Non-pigmented ciliary epithelial cell (primary cell): ENCODE results near the gene SYCP2.

Source experiments
- DNase-seq: peaks from one replicate; pipeline ENCODE4 v3.0.0-alpha.2; 2010; ENCODE audit warnings: low read depth

SYCP2 gene

DNA sequence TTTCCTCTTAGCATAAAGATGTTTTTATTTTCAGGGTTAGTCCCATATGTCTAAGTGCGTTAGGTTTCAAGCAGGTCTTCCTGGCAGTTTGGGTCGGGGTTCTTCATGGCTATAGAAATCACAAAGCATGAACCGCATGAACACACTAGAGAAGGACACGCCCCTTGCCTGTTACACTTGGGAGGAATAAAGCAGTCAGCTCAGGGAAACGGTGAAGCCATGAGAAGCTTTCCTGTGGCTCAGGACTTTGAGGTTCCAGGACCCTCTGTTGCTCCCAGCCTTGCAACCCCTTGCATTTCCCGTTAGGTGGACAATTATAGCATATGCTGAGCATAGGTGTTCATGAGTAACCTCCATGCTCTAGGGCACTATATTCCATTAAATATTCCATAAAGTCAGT is 96.7 kb downstream of the SYCP2 start:
- no peak for DNase-seq

DNA sequence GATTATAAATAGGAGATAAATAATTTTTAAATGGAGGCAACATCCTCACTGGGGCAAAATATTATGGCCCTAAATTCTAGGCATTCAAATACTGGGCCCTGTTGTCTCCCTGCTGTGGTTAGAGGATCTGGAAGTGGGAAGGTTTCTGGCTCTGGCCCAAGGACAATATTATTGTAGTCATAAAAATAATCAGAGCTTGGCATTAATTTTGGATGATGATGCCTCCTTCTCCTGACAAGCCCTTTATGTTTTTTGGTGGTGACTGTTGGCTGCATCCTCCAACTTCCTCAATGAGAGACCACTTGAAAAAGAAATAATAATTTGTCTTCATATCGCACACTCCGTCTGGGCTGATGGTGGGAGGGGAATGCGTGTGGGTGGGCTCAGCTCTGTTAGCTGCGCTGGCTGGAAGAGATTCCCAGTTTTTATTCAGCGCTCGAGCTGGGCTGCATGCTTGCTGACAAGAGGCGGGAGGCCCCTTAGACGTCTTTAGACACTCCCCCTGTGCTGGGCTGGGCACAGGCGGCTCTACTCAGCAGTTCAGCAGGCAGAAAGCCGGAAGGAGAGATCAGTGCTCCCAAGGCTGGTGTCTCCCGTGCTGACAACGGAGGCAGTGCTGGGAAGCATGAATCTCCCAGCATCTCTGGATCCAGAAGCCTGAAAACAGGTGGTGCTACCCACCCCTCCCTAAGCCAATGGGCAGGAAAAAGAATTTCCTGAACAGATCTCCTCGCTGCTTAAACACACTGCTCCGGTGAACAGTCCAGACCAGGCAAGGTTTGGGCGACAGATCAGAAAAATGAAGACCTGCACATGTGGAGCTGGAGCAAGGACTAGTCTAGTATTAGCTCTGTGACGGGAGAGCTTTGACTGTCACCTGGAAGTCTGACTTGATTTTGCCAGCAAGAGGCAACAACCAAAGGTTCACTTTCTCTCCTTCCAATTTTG is 97.7 kb downstream of the SYCP2 start:
- DNase-seq = no peak

DNA sequence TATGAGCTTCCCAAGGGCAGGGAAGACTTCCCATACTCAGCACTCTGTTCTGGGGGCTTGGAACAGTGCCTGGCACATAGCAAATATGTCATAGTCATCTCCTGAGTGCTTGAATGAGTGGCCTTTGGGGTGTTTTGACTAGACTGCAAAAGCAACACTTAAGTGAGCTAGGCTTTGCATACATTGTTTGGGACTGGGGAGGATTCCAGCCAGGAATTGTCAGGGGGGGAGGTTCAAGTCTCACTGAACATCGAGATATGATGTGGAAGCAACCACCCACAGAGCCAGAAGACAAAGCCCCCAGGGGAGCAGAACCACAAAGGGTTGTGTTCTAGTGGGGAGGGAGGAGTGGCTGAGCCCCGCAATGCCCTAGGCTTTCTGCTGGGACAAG is 98.4 kb downstream of the SYCP2 start:
- DNase-seq = no peak

DNA sequence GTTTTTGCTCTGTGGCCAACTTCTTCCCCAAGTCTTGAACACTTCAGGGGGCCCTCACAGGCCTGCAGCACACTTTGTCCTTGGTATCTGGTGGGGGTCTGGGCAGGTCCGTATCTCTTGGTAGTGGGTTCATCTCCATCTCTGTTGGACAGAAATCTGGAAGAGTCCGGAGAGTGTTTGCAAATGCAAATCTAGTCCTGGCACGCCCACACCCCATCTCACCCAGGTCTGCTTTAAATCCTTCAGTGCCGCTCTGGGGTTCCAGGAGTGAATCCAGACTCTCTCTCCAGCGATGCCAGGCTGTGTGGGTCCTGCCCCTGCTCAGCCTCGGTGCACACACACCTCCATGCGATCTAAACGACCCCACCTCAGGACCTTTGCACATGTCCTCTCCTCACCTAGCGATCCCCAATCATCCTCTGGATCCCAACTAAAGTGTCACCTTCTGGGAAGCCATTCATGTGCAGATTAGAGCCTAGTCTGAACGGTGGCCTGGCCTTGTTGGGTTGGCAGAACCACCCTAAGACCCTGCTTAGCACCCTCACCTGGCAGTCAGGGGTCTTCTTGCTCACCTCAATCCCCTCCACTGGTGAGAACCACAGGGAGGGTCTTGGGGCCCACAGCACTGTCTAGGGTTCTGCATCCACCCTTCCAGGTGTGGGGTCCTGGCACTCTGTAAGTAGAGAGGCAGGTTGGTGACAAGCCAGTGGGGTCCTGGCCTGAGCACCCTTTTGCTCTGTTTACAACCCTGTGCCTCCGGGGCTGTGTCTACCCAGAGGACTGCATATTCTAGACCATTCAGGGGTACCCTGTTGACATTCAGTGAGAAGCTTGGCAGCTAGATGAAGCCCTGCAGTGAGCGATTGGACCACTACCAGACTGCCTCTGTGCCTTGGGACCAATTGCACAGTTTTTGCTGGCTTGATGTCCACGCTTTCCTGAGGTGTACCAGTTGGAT is 100.8 kb downstream of the SYCP2 start:
- DNase-seq = no peak

DNA sequence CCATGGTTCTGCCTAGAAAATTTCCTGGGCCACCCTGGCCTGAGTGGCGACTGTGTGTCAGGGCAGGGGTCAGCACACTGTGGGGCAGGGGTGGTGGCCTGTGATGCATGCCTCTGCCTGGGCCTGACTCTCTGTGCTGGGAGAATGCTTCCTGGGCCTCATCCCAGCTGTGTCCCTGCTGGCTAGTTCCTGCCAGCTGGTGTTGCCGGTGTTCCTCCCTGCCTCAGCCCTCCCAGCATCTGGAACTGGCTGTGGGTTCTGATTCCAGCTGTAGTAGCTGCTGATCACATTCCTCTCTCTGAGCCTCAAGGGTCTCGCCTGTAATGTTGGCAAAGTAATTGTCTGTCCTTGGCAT is 101.5 kb downstream of the SYCP2 start:
- no peak for DNase-seq

DNA sequence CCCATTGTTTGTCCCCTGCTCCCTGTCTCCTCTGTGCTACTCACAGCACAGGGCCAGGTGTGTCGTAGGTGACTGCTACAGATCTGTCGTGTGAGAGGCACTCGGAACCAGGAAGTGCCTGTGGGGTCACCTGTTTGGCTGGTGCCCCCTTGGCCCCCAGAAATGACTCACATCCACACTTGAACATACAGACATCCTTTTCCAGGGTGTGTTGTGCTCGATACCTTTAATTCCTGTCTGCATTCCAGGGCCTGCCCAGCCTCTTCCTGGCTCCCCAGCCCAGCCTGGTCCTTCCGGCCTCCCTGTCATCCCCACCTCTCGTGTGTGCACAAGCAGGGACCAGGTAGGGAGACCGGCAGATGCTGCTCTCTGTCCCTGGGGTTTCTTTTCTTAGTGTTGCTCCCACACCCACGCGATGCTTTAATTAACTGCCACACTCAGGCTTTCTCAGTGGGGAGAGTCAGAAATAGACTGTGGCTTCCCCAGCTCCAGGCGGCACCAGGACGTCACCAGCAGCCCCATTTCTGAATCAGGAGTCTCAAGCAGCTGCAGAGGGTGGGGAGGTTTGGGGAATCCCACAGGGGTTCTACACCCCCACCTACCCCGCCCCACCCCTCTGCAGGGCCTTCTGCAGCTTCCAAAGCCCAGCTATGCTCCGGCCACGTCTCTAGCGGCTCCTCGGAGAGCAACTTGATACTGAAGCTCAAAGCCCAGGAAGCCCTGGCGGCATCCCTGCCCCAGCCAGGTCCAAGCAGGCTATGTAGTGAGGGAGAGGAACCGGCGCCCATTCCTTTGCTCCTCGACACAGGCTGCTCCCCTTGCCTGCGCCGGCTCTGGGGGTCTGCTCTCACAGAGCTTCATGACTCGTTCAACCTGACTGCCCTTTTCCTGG is 102.2 kb downstream of the SYCP2 start:
- no peak for DNase-seq

DNA sequence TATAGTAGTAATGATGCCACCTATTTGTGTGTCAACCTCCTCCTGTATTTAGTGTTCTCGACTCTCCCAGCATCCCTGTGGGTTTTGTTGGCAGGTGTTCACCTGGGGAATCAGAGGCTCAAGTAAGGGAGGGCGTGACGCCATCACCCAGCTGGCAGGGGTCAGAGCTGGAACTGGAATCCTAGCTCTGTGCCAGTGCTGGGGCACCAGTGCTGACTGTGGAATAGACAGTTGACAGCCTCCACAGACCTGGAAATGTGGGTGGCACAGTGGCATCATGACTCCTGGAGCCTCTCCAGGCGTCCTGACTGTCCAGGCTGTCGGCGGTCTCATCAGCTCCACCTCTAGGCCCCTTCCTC is 102.8 kb downstream of the SYCP2 start:
- no peak for DNase-seq

DNA sequence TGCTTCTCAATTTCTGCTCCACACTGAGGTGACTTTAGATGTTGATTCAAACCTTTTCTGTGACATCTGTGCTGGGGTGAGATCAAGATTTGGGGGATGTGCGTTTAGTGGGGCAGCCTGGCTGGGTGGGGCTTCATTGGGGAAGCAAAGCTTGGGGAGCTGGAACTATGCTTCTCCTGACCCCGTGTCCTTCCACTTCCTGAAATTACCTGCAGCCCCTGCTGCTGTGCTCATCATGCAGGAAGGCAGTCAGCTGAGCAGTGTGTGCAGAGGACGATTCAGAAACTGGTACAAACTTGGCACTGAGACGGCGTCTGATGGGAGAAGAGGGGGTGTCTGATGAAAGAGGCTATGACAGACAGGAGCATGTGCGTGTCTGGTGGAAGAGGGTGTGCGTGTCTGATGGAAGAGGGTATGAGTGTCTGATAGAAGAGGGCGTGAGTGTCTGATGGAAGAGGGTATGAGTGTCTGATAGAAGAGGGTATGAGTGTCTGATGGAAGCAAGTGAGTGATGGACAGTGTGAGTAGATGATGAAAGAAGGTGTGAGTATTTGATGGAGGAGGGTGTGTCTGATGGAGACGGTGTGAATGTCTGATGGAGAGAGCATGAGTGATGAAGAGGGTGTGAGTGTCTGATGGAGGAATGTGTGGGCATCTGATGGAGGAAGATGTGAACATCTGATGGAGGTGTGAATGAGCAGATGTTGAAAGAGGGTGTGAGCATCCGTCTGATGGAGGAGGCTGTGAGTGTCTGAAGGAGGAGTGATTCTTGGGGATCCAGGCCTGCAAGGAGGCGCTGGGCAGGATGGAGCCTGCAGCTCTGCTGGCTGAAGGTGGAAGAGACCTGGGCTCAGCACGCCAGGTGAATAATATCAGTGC is 103.4 kb downstream of the SYCP2 start:
- no peak for DNase-seq

DNA sequence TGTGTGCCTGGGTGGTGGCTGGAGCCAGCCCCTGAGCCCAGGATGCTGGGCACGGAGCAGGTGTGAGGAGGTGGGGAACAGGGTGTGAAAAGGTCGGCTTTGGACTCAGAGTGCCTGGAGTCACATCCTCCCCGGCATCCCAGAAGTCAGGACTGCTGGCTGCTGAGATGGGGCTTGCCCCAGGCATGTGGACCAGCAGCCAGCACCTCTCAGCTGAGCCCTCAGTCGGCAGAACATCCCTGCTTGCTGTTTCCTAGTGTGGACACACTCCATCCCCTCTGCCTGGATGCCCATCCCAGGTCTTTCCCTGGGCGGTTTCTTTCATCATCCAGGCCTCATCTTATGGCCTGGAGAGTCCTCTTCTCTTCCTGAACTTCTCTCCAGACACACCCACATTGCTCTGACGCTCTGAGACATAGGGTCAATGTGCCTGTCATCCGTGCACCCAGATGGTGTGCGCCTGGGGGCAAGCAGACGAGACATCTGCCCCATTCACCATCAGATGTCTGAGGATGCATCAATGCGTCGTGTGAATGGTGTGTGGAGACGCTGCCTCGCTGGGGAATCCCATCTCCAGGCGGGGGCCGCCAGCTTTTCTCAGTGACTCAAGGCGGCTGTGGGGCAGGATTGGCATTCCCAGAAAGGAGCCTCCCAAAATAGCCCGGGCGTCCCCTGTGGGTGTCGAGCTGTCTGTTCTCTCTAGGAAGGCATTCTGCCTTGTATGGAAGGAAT is 104.2 kb downstream of the SYCP2 start:
- DNase-seq = no peak

DNA sequence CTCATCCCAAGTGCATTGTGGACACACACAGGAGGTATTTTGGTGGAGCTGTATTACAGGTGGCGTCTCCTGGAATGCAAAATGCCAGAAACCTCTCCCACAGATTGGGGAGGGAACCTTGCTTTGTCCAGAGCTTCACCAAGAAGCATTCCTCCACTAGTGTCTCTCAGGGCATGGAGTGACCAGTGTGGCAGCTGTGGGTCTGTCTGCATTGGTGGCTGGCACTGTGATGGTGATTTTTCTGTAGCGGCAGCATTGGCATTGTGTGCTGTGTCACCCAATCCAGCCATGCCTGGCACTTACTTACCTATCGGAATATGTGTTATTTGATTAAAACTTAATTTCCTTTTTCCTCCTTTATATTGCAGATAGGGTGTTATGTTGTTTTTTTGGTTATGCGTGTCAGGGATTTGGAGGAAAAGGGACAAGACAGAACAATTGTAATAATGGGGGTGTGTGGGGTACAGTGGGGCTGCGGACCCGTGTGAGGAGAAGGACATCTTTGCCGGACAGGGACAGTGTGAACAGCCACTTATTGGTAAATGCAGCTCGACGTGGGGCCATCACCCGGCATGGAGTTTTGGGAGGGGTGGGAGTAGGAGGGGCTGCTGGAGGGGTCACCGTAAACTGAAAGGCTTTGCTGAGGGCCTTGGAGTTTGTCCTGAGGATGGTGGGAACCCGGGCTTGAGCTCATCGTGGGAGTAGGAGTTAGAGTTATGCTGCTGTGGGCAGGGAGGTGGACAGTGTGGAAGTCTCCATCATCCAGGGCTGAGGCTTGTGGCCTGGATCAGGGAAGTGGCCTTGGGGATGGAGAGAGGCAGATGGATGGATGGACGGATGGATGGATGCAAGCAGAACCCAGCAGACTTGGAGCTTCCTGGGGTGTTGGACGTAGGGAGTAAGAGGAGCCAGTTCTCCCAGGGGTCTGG is 105.0 kb downstream of the SYCP2 start:
- no peak for DNase-seq

DNA sequence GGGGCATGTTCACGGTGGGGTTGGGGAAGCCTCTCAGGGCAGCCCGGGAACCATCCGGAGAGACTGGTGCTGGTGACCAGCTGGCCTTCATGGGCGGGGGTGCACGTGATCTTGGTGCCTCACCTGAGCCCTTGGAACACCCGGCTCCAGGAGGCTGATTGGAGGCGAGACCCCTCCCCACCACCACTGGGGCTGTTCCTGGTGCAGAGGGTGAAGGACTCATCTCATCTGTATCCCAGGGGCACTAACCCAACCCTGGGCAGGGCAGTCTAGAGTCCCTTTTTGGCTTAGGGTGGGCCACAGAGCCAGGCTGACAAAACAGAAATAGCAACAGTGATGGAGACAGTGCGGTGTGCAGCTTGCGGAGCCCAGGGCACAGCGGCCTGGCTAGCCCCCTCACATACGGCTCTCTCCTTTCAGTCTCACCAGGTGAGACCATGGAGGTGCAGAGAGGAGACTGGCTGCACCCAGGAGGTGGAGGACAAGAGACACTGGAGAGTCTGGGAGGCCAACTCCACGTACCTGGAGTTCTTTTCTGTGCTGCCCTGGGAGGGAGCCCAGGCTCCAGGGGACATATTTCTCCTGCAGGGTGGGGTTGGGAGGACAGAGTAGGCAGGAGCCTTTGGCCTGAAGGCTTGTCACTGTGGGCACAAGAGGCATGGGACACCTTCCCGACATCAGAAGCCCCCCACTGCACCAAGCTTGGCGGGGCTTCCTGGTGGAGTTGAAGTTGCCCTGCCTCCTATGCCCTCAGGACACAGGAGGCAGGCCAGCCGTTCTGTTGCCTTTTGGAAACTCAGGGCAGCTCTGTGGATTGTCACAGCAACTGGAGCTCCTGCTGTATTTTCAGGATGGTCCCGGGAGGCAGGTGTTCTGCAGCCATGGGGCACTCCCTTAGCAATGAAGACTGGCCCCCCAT is 106.0 kb downstream of the SYCP2 start:
- DNase-seq = no peak

DNA sequence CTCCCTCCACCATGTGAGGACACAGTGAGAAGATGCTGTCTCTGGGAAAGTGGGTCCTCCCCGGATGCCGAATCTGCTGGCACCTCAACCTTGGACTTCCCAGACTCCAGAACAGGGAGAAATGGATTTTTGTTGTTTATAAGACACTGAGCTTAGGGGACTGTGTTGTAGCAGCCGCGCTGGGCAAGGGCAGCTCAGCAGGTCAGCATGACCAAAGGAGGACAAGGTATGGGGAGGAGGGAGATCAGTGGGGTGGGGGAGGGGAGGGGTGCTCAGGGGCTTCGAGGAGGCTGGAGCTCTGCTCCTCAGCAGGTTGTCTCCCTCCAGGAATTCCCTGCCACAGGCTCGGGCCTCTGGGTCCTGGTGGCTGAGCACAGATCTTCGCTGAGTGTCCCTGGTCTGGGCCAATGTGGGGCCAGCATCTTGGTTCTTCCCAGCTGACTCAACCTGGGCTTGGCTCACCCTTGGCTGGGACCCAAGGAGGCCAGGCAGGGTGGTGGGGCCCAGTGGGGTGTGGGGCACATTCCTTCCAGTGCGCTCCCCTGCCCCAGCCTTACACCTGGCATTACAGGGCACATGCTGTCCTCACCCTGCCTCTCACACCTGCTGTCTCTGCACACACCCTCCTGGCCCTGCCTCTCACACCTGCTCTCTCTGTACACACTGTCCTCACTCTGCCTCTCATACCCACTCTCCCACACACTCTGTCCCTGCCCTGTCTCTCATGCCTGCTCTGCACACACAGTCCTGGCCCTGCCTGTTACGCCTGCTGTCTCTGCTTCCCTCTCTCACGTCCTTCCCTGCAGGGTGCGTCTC is 107.3 kb downstream of the SYCP2 start:
- DNase-seq = no peak

DNA sequence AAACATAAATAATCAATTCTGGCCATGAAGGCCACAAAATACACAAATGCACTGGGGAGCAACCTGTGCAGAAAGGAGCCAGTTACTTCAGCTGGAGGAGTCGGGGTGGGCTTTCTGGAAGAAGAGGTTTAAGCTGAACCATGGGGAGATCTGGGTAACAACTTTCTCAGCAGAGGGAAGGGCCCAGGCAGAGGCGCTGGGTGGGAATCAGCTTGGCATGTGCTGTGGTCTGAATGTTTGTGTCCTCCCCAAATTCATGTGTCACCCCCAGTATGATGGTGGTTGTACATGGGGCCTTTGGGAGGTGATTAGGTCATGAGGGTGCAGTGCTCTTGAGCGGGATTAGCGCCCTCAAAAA is 107.9 kb downstream of the SYCP2 start:
- DNase-seq = no peak

DNA sequence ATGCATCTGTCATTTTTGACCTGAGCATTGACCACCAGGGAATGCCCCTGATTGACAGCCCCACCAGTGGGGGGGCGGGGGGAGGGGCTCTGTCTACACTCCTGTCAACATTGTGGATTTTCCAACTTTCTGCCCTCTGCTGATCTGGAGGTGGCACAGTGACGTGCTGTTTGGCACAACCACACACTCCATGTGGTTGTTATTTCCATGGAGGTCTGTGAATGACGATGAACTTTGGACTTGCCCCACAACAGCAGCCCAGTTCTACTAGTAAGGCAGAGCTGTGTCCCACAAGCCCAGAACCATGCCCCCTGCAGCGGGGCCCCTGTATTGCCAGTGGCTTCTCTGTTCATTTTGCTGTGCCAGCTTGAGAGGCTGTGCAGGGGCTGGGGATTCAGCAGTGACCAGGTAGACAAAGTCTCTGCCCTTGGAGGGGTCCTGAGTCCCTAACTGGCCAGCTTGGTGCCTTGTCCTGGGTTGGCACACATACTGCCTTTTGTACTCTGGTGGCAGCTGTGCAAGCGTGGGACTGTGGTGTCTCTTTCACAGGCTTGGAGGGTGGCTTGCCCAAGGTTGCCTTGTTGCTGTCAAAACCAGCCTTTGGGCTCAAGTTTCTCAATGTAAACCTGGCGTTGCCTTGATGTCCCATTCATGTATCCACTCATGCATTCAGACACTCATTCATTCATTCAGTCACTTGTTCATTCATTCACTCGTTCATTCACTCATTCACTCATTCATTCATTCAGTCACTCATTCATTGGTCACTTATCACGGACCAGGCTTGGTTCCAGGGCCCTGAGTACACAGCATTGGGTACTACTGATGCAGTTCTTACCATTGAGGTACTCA is 108.5 kb downstream of the SYCP2 start:
- no peak for DNase-seq

DNA sequence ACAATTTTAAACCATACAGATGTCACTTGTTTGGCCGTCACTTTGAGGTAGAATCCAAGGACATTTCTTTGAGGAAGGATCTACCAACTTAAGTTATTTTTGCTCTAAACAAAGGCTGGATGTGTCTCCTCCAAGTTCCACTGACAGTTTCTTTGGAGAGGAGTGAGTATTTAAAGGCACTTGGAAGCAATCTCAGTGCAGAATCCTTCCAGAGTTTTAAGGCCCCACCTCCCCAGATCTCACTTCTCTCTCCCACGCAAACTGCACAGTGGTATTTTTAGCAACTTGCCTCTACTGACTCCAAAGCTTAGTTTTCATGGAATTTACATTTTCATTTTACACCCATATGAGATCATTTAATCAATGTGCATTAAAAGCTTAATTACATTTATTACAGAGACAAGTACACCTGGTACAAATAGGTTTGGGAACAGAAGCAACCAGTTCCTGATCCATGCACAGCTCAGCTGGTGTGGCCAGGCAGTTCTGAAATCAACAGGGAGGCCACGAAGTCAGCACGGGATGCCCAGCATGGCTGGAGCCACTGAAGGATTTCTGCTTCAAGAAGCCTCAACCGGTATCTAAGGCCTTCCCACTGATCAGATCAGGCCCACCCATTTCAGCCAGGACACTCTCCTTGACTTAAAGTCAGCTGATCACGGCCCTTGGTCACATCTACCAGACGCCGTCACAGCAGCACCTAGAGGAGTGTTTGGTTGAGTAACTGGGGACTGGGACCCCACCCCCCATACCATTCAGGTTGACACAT is 109.8 kb downstream of the SYCP2 start:
- DNase-seq = no peak

DNA sequence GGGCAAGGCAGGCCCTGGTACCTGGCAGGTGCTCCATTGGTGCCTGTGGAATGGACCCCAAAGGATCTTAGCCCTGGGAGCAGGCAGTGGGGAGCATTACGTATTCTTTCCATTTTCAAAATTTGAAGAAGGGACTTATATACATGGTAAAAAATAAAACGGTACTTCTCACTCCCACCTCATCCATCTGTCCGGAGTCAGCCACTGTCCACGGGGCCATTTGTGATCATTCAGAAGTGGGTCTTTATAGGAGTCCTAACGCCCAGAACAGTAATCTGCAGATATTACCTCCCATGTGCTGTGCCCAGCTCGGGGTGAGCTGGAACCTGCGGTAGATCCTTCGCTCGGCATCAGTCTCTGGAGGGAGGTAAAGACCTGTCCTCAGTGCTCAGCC is 110.4 kb downstream of the SYCP2 start:
- no peak for DNase-seq
